ENCODE results near the gene HIGD2B.
A peak's percentile ranks its signal among the peaks of the same experiment; 100 is the strongest.
"Not testable (repeated sequence)": the region's sequence is repeated elsewhere in the genome, so short reads cannot be mapped to it uniquely, and the experiment has no call there.

The HIGD2B gene

GRCh38 chr15:72671525-72671924 lies 14.5 kb downstream of the HIGD2B start:
- no peak for DNase-seq

- peak; percentile 63 for DNase-seq
Measured at GRCh38 chr15:72670656-72671352, 15.2 kb downstream of the HIGD2B start.

GRCh38 chr15:72669803-72670202 lies 16.2 kb downstream of the HIGD2B start:
- DNase-seq: not testable (repeated sequence)

GRCh38 chr15:72665706-72666105 lies 20.3 kb downstream of the HIGD2B start:
- DNase-seq: not testable (repeated sequence)

GRCh38 chr15:72663931-72664330 lies 22.1 kb downstream of the HIGD2B start:
- DNase-seq: not testable (repeated sequence)

GRCh38 chr15:72661081-72661480 lies 24.9 kb downstream of the HIGD2B start:
- DNase-seq: not testable (repeated sequence)

- DNase-seq: not testable (repeated sequence)
Measured at GRCh38 chr15:72656014-72656413, 30.0 kb downstream of the HIGD2B start.

- DNase-seq: not testable (repeated sequence)
Measured at GRCh38 chr15:72654397-72654796, 31.6 kb downstream of the HIGD2B start, which contains the start of gene GOLGA6B. GOLGA6B (plus strand) TSS chr15:72654697; CDS start chr15:72654738, 41 bp downstream.

- not testable (repeated sequence) for DNase-seq
Measured at GRCh38 chr15:72648631-72649253, 37.2 kb downstream of the HIGD2B start.

GRCh38 chr15:72642271-72642670 lies 43.7 kb downstream of the HIGD2B start:
- DNase-seq: not testable (repeated sequence)

GRCh38 chr15:72639759-72640483 lies 46.1 kb downstream of the HIGD2B start:
- not testable (repeated sequence) for DNase-seq

GRCh38 chr15:72636519-72637282 lies 49.3 kb downstream of the HIGD2B start:
- DNase-seq: peak; percentile 62

GRCh38 chr15:72629068-72629570 lies 56.9 kb downstream of the HIGD2B start:
- DNase-seq: not testable (repeated sequence)

GRCh38 chr15:72628249-72629067 lies 57.5 kb downstream of the HIGD2B start:
- not testable (repeated sequence) for DNase-seq

GRCh38 chr15:72626153-72626552 lies 59.8 kb downstream of the HIGD2B start:
- DNase-seq: not testable (repeated sequence)

Measured in stimulated activated CD4-positive, alpha-beta T cell treated with anti-CD3 and anti-CD28 coated beads, Interleukin-12 subunit alpha, Interleukin-12 subunit beta, amount 100 ng/mL, for 4 hours (primary cell).